Ureter (tissue), 1 donor: ENCODE measurements around the gene BTBD19. TPM values are rescaled to one million over a fixed set of nuclear protein-coding genes. Genes with fewer than 3 reads are reported as not detected.

Experiments used
- DNase-seq: peaks from one replicate; pipeline ENCODE4 v3.0.0-alpha.2; 2020; ENCODE audit warnings: low spot score
- total RNA-seq: library from RNA; stranded (reverse); gene quantifications from one replicate; pipeline ENCODE4 v1.2.4, GENCODE V29; 2023
- donor health status: DM: yes; HTN: yes; CAD: no.

Gene BTBD19
- total RNA-seq, 1 donor from 2014 or later = 8.7 TPM

DNA sequence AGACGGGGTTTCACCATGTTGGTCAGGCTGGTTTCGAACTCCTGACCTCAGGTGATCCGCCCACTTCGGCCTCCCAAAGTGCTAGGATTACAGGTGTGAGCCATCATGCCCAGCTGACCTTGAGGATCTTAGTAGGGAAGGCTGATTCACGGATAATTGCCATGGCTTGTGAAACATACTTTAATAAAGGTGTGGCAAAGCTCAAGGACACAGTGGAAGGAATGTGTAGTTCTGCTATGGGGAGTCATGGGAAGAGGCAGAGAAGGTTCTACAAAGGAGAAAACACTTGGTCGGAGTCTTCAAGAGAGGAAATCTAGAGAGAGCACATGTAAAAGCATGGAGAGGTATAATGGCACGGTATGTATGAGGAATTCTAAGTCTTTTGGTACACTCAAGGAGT lies 47.4 kb downstream of the BTBD19 start:
- no peak for DNase-seq

DNA sequence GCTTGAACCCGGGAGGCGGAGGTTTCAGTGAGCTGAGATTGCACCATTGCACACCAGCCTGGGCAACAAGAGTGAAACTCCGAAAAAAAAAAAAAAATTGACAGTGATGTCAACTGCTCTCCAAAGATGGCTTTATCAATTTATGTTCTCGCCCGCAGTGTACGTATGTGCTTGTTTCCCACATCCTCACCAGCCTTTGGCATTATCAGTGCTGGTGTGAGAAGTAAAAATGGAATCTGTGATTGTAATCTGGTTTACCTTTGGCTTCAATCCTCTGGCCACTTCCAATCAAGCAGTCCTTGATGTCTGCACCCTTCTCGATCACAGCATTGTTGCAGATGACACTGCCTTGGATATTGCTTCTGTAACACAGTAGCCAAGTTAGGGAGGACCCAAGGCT lies 49.1 kb downstream of the BTBD19 start:
- DNase-seq = no peak

DNA sequence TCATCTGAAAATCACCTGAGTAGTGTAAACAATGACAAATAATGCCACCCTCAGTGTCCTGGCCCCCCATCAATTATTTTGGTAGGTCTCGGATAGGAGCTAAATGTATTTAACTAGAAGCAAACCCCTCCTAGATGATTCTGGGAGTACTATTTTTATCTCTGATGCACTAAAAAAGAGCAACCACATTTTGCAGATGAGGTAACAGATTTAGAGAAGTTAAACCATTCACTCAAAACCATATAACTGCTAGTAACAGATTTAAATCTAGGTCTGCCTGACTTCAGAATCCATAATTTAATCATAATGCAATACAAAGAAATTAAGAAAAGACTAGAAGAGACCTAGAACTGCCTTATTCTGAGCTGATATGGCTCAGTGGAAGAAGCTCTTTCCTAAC lies 52.0 kb downstream of the BTBD19 start:
- DNase-seq = no peak

DNA sequence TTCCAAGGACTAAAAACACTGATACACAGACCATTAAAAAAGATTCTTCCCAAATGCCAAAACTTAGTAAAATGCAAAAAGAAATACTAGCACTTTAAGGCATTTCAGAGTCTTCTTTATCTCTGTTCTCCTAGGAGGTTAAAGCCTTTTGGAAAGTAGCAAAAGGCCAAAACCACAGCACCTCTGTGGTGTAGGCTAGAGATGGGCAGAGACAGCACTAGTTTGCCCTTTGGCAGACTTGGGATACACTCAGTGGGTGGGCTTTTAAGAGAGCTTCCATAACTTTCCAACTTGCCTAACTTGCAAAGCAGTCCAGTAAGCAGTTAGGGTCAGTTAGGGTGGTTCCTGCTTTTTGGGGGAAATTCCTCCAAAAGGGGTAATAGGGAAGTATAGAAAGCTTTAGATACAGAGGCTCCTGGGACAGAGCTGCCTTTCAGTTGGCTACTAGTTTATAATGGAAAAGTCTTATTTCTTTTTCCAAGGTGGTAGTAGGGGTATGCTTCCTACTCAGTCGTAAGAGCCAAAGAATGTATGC lies 52.6 kb downstream of the BTBD19 start:
- DNase-seq = no peak

DNA sequence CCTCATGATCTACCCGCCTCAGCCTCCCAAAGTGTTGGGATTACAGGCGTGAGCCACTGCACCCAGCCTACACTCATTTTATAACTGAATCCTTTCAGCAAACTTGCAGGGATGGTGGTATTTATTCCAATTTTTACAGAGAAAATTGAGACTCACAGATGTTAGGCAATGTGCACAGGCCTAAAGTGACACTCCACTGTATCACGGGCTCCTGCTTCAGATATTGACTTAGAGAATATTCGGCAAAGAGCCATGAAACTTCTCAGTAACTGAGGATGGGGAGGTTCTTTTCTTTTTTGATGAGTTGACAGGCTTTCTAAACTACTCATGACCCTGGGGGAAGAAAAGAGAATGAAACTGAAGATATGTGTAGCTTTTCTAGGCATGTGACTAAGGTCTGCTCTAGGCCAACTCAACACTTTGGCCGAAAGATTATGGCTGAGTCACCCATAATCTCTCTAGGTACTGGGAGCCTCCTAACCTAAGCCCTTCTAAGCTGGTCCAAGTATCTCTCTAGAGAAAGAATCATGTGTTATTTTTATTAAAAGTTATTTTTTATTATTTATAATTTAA lies 54.6 kb downstream of the BTBD19 start:
- DNase-seq = no peak

Other genes starting within 250 kb of the BTBD19 start
- gene TMEM53, start 134.0 kb upstream of the BTBD19 start, total RNA-seq = 20.5 TPM
- 3.0 TPM for gene ARMH1, start 133.8 kb upstream of the BTBD19 start, total RNA-seq
- gene RNU5D-1, start 77.4 kb upstream of the BTBD19 start, total RNA-seq = not detected
- gene KIF2C, start 68.7 kb upstream of the BTBD19 start, total RNA-seq = 3.5 TPM
- 2,312 TPM for gene RPS8, start 33.0 kb upstream of the BTBD19 start, total RNA-seq
- gene BEST4, start 20.4 kb upstream of the BTBD19 start, total RNA-seq = 0.36 TPM
- gene PLK3, start 8.1 kb upstream of the BTBD19 start, total RNA-seq = 14.4 TPM
- 0.52 TPM for gene DYNLT4, start 1.2 kb upstream of the BTBD19 start, total RNA-seq
- gene PTCH2, start 34.7 kb downstream of the BTBD19 start, total RNA-seq = 1.5 TPM
- 28.6 TPM for gene EIF2B3, start 178.1 kb downstream of the BTBD19 start, total RNA-seq
- gene HECTD3, start 202.8 kb downstream of the BTBD19 start, total RNA-seq = 47.7 TPM
- 60.8 TPM for gene UROD, start 203.7 kb downstream of the BTBD19 start, total RNA-seq